GM12892 (cell line): ENCODE data around the gene GPR78.

Experiments
- DNase-seq: peaks from one replicate; pipeline ENCODE4 v3.0.0; 2011; ENCODE audit not compliant: insufficient read length
- FAIRE-seq: peaks from 2 replicates; lab custom pipeline; 2011; peaks lifted over from hg19 to GRCh38; lab: Jason Lieb, UNC
- POLR2A ChIP-seq: IDR thresholded peaks from 2 replicates; pipeline ENCODE4 v1.6.1; 2011; ENCODE audit warnings: low read depth, low read length, control low read depth
- POLR2AphosphoS5 ChIP-seq: IDR thresholded peaks from 2 replicates; pipeline ENCODE4 v1.6.1; 2011; ENCODE audit warnings: low read depth, low read length, control low read depth
- TAF1 ChIP-seq: IDR thresholded peaks from 2 replicates; pipeline ENCODE4 v1.6.1; 2011; ENCODE audit warnings: low read depth, mild to moderate bottlenecking, control low read depth, low read length, borderline replicate concordance

GPR78 gene

GRCh38 chr4:8591114-8591513, 10.9 kb downstream of the GPR78 start:
- DNase-seq: no peak
- FAIRE-seq: no peak
- TF ChIP-seq TAF1: no peak
- no peak for TF ChIP-seq POLR2AphosphoS5
- TF ChIP-seq POLR2A: no peak

- no peak for FAIRE-seq
- TF ChIP-seq POLR2A (no peak), TAF1 (no peak), POLR2AphosphoS5 (no peak)
These were observed 11.6 kb downstream of the GPR78 start for GRCh38 chr4:8591626-8592365.

DNA sequence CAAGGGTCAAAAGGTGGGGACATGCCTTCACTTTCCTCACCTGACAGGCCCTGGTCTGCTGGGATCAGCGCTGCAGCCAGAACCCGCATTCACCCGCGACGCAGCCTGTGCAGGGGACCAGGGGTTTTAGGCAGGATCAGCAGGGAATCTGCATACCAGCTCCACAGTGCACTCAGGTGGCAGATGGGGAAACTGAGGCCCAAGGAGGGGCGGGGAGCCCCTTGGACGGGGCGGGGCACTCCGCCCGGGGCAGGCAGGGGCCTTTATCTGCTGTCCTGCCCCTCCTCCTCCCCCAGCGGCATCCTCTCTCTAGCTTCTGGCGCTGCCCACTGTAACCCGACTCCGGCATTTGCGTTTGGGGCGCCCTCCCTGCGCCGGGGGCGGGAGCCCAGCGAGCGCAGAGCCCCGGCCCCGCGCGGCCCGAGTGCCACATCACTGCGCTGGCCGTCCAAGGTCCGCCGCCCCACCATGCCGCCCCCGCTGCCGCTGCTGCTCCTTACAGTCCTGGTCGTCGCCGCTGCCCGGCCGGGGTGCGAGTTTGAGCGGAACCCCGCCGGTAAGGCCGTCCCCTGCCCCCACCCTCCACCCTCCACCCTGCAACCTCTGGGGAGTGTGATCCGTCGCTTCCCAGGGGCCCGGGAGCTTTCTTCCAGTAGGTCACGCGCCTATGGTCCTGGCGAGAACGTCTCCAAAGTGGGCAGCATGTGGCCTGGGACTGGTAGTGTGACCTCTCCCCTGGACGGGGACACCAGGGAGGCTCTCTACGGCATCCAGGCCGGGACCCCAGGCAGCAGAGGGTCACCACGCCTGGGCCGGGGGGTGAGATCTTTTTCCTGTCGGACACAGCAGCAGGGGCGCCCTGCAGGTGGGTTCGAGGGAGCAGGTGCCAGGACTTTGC, 12.4 kb downstream of the GPR78 start, which contains the start of gene CPZ:
CPZ (plus strand) TSS at position 400 of the 898 bp plus-strand sequence; CDS start at position 469, 69 bp downstream.
- DNase-seq (no peak), FAIRE-seq (no peak)
- TF ChIP-seq POLR2A (no peak), POLR2AphosphoS5 (no peak), TAF1 (no peak)

More at GRCh38 chr4:8591626-8592365, 11.6 kb downstream of the GPR78 start:
- DNase-seq: no peak

- no peak for TF ChIP-seq POLR2AphosphoS5
- TF ChIP-seq TAF1: no peak
- TF ChIP-seq POLR2A: no peak
- DNase-seq (no peak), FAIRE-seq (no peak)
These were observed 13.3 kb downstream of the GPR78 start for GRCh38 chr4:8593264-8594096.

DNA sequence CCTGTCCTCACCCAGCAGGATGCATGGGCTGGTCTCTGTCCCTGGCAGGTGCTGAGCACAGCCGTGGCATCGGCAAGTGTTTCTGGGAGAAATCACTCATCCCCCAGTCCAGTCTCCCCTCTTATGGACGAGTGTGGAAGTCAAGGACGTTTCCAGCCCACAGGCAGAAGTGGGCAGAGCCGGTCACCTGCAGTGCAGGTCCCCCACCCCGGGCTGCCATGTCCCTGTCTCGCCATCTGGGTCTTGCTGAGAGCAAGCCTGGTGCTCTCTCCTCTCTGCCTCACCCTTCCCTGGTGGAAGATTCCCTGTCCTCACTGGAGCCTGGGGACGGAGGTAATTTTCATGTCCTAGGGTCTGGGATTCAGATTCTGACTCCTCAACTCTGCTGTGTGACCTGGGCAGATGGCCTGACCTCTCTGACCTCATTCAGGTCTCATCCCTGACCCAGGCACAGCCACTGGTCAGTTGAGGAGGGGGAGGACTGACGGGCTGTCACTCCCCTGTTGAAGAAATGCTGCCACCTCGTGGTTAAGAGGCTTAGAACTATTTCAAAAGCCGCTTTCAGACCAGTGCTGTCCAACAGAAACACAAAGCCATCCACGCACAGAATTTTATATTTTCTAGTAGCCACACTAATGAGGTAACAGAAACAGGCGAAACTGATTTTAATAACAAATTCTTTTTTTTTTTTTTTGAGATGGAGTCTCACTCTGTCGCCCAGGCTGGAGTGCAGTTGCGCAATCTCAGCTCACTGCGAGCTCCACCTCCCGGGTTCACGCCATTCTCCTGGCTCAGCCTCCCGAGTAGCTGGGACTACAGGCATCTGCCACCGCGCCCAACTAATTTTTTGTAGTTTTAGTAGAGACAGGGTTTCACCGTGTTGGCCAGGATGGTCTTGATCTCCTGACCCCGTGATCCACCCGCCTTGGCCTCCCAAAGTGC, 14.2 kb downstream of the GPR78 start:
- DNase-seq (peak; percentile 69), FAIRE-seq (peak; percentile 5)
- no peak for TF ChIP-seq POLR2A
- TF ChIP-seq POLR2AphosphoS5: no peak
- TF ChIP-seq TAF1: no peak

- DNase-seq (no peak), FAIRE-seq (no peak)
- TF ChIP-seq TAF1: no peak
- no peak for TF ChIP-seq POLR2AphosphoS5
- TF ChIP-seq POLR2A: no peak
These were observed 15.3 kb downstream of the GPR78 start for GRCh38 chr4:8595237-8596087.

DNA sequence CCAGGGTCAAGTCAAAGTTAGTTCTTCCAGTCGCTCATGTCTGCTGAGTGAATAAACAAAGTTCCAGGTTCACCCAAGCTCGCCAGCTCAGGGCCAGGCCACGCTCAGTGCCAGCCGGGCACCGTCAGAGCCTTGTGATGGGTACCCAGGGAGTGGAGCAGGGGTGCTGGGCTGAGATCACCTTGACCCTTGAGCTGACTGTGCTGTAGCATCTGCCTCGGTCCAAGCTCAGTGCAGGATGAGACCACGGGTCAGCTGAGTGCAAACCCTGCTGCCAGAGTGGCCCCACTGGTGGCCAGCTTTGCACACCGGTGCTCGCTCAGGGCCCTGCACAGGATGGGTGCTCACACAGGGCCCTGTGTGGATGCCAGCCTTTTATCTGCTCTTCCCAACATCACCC, 16.7 kb downstream of the GPR78 start:
- TF ChIP-seq TAF1 (no peak), POLR2AphosphoS5 (no peak), POLR2A (no peak)
- FAIRE-seq (no peak), DNase-seq (no peak)

DNA sequence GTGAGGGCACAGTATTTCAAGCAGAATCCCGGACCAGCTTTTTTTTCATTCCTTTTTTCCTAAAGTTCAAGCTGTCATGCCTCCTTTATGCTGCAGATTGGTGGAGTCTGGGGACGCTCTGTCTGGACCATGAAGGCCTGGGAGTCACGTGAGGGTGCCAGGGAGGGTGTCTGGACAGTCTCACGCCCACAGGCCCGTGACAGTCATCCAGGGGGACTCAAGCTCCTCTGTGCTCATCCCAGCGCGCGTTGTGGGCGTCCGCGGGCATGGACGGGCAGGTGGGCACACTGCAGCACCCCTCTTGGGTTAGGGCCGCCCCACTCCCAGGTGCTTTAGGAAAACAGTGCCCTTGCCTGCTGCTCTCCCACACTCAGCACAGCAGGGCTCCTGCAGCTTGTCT, 17.1 kb downstream of the GPR78 start:
- FAIRE-seq (no peak), DNase-seq (no peak)
- no peak for TF ChIP-seq POLR2A
- no peak for TF ChIP-seq POLR2AphosphoS5
- no peak for TF ChIP-seq TAF1

DNA sequence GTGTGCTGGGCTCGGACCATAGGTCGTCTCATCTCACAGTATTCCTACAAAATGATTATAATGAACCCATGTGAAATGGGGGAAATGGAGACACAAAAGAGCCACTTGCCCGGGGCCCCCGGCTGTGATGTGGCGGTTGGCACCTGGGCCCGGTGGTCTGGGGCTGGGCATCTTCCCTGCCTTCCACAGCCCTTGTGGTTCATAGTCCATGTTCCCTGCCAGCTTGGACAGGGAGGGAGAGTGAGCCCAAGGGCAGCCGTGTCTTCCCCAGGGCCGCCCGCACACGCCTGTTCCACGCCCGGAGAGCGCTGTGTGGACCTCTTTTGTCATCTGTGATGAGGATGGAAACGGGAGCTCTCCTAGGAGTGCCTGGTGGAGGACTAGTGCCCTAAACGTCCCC, 17.6 kb downstream of the GPR78 start:
- TF ChIP-seq POLR2A (no peak), POLR2AphosphoS5 (no peak), TAF1 (no peak)
- no peak for DNase-seq
- no peak for FAIRE-seq
